HepG2 (cell line): ENCODE data around the gene DCHS2. TPM values are rescaled to one million over a fixed set of nuclear protein-coding genes. Genes with fewer than 3 reads are reported as not detected.

Source experiments
- polyA plus RNA-seq, 8 experiments: library from polyadenylated mRNA; depleted of rRNA in 3 of 8; stranded (reverse) in 7 of 8; unstranded in 1 of 8; fragments of >200 nt; fragmentation: Illumina TruSeq in 4 of 8; extraction: Trizol in 4 of 8; gene quantifications; 2 replicates each; pipeline versions ENCODE4 v1.2.1 to v1.2.3, GENCODE V29; 2011 to 2016; ENCODE audit warnings: low read depth in 4 of 8, missing spikeins in 1 of 8, mixed read lengths in 1 of 8; ENCODE audit not compliant: insufficient read depth in 1 of 8
- total RNA-seq, 5 experiments: library from RNA; depleted of rRNA; stranded (reverse); fragments of >200 nt; fragmentation: Illumina TruSeq; extraction: Trizol; gene quantifications; 2 replicates each; pipeline ENCODE4 v1.2.3, GENCODE V29; 2016; ENCODE audit warnings: low read depth in 1 of 5

Gene DCHS2
- total and polyA plus RNA-seq, 2 of the 13 experiments (the other 11 are each of a cell fraction or from before 2014, with no cell fraction given): 0.03 TPM; not detected in 1

Other genes starting within 250 kb of the DCHS2 start
- 110 and 177 TPM in 2 replicates for gene PLRG1, start 58.6 kb upstream of the DCHS2 start, total RNA-seq (2016; rRNA removed; fragmentation: Illumina TruSeq; extraction: Trizol)
- gene PLRG1, start 58.6 kb upstream of the DCHS2 start, polyA plus RNA-seq (2011; rRNA removed): 63.2 and 77.3 TPM in 2 replicates
- 408 and 784 TPM in 2 replicates for gene FGB, start 71.2 kb upstream of the DCHS2 start, total RNA-seq (2016; rRNA removed; fragmentation: Illumina TruSeq; extraction: Trizol)
- 226 and 273 TPM in 2 replicates for gene FGB, start 71.2 kb upstream of the DCHS2 start, polyA plus RNA-seq (2011; rRNA removed)
- gene FGA, start 98.9 kb upstream of the DCHS2 start, total RNA-seq (2016; rRNA removed; fragmentation: Illumina TruSeq; extraction: Trizol): 743 and 1,523 TPM in 2 replicates
- gene FGA, start 98.9 kb upstream of the DCHS2 start, polyA plus RNA-seq (2011; rRNA removed): 640 and 755 TPM in 2 replicates
- gene FGG, start 120.9 kb upstream of the DCHS2 start, total RNA-seq (2016; rRNA removed; fragmentation: Illumina TruSeq; extraction: Trizol): 1,495 and 2,423 TPM in 2 replicates
- 1,030 and 1,037 TPM in 2 replicates for gene FGG, start 120.9 kb upstream of the DCHS2 start, polyA plus RNA-seq (2011; rRNA removed)